Smooth muscle cell of the umbilical artery (primary cell): ENCODE measurements around the gene RGPD6. TPM values are rescaled to one million over a fixed set of nuclear protein-coding genes. Genes with fewer than 3 reads are reported as not detected.

Source experiments
- total RNA-seq: library from RNA; depleted of rRNA; stranded (reverse); fragments of >200 nt; gene quantifications from 2 replicates; pipeline ENCODE4 v1.2.3, GENCODE V29; 2014

Gene RGPD6
- 38.1 and 38.9 TPM in 2 replicates for total RNA-seq

DNA sequence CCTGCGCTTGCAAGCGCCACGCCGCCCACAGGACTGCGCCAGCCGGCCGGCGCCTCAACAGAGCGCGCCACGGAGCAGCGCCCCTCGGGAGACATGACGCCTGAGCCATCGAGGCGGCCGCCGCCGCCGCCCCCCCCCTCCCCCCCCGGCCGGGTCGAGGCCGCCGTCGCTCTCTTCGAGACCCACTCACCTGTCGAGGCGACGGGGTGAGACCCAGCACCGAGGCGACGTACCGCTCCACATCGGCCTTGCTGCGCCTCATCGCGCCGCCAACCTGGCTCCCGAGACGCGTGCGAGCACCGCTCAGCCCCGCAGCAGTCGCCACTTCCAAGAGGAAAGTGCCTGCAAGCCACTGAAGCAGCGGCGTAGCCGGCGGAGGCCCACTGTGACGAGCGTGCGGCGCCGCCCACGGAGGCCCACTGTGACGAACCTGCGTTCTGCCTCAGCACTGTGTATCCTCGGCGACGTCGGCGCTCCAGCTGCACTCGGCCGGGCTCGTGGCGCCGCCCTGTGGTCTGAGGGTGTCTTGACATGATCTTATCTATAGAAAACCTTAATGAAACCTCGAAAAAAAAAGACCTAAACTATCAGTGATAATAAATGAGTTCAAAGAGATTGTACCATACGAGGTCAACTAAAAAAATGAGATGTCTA lies at the start of gene RGPD6:
Gene RGPD6 (minus strand): TSS at position 460 of the 654 bp plus-strand sequence. CDS start 198 bp downstream, at position 262.

GRCh38 chr2:110472171-110473058 lies 104.6 kb downstream of the RGPD6 start, which contains the start of gene LIMS4:
LIMS4 (minus strand) TSS chr2:110472816; CDS start chr2:110472778, 38 bp downstream.

Other genes with a start within 250 kb of the RGPD6 start
- 11.9 and 18.4 TPM in 2 replicates for gene LIMS4, start 104.4 kb downstream of the RGPD6 start, total RNA-seq
- gene BUB1, start 100.8 kb upstream of the RGPD6 start, total RNA-seq, result 3.6 and 26.9 TPM in 2 replicates
- gene ACOXL, start 155.4 kb upstream of the RGPD6 start, total RNA-seq, result not detected in 2 replicates